GM13977 (cell line): ENCODE results near the gene MED20.

Source experiments
- DNase-seq: peaks from one replicate; pipeline ENCODE4 v3.0.0; 2012; ENCODE audit warnings: low spot score
- in situ Hi-C: fragments of 300-500 bp; cut with MboI; formaldehyde crosslinking; loops from one replicate; pipeline ENCODE4 v1.12.0; 2022; ENCODE audit warnings: low sequenced_read_pairs, low pct_unique_long_range_greater_than_20kb, mixed read lengths, inconsistent platforms; ENCODE audit not compliant: unreplicated experiment
- TF ChIP-seq, protein P1 (sequence below): IDR thresholded peaks from 2 replicates; pipeline ENCODE4 v1.5.1; 2012; ENCODE audit warnings: mild to moderate bottlenecking, control low read depth; ENCODE audit not compliant: insufficient read depth; ENCODE audit errors: extremely low read depth, missing control alignments

Gene MED20

GRCh38 chr6:41871691-41872090, 49.2 kb downstream of the MED20 start:
- TF ChIP-seq, protein P1, sequence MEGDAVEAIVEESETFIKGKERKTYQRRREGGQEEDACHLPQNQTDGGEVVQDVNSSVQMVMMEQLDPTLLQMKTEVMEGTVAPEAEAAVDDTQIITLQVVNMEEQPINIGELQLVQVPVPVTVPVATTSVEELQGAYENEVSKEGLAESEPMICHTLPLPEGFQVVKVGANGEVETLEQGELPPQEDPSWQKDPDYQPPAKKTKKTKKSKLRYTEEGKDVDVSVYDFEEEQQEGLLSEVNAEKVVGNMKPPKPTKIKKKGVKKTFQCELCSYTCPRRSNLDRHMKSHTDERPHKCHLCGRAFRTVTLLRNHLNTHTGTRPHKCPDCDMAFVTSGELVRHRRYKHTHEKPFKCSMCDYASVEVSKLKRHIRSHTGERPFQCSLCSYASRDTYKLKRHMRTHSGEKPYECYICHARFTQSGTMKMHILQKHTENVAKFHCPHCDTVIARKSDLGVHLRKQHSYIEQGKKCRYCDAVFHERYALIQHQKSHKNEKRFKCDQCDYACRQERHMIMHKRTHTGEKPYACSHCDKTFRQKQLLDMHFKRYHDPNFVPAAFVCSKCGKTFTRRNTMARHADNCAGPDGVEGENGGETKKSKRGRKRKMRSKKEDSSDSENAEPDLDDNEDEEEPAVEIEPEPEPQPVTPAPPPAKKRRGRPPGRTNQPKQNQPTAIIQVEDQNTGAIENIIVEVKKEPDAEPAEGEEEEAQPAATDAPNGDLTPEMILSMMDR: no peak
- no peak for DNase-seq
- in situ Hi-C loops: no loop called here

GRCh38 chr6:41859356-41859755, 61.6 kb downstream of the MED20 start:
- in situ Hi-C loops: no loop called here
- TF ChIP-seq, protein P1: no peak
- no peak for DNase-seq

DNA sequence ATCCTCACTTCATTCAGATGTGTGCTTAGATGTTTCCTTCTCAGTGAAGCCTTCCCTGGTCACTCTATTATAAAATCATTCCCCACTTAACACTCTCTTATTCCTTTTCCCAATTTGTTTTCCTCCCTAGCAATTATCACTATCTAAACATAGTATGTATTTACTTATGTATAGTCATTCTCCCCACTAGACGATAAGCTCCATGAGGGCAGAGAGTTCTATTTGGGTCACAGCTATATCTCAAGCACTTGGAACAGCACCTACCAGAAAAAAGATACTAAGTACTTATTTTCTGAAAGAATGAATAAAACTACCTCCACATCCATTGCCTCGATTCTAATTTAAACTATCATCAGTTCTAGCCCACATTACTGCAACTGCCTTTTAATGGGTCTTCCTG, 62.2 kb downstream of the MED20 start:
- TF ChIP-seq, protein P1: no peak
- no peak for DNase-seq
- in situ Hi-C loops: no loop called here
